ACC112 (cell line): ENCODE data around the gene CDRT4.

Experiments used
- H2AFZ ChIP-seq: fragments of 200-600 bp; sonication (generic); one replicate; pipeline ENCODE4 v1.6.0; 2017; ENCODE audit warnings: antibody characterized with exemption, low read length; ENCODE audit not compliant: unreplicated experiment
- H3K27ac ChIP-seq: fragments of 200-600 bp; sonication (generic); 2 replicates; pipeline ENCODE4 v1.5.1; 2014; ENCODE audit warnings: low read depth, mild to moderate bottlenecking, antibody characterized with exemption, low read length, moderate library complexity
- H3K27me3 ChIP-seq: fragments of 200-600 bp; sonication (generic); 2 replicates; pipeline ENCODE4 v1.6.1; 2014; ENCODE audit warnings: mild to moderate bottlenecking, antibody characterized with exemption, low read length, moderate library complexity, mixed read lengths; ENCODE audit not compliant: insufficient read depth
- H3K36me3 ChIP-seq: fragments of 200-600 bp; sonication (generic); 2 replicates; pipeline ENCODE4 v1.6.1; 2016; ENCODE audit warnings: mild to moderate bottlenecking, antibody characterized with exemption, low read length, moderate library complexity, mixed read lengths; ENCODE audit not compliant: insufficient read depth
- H3K4me1 ChIP-seq: fragments of 200-600 bp; sonication (generic); one replicate; pipeline ENCODE4 v1.6.1; 2016; ENCODE audit warnings: low read length, mixed read lengths; ENCODE audit not compliant: insufficient read depth, unreplicated experiment, control insufficient read depth
- H3K4me3 ChIP-seq: fragments of 200-600 bp; sonication (generic); 2 replicates; pipeline ENCODE4 v1.5.1; 2014; ENCODE audit warnings: mild to moderate bottlenecking, low read depth, low read length
- H3K79me2 ChIP-seq: fragments of 200-600 bp; sonication (generic); one replicate; pipeline ENCODE4 v1.6.0; 2016; ENCODE audit warnings: low read length; ENCODE audit not compliant: control insufficient read depth, unreplicated experiment, insufficient read depth

CDRT4 gene

DNA sequence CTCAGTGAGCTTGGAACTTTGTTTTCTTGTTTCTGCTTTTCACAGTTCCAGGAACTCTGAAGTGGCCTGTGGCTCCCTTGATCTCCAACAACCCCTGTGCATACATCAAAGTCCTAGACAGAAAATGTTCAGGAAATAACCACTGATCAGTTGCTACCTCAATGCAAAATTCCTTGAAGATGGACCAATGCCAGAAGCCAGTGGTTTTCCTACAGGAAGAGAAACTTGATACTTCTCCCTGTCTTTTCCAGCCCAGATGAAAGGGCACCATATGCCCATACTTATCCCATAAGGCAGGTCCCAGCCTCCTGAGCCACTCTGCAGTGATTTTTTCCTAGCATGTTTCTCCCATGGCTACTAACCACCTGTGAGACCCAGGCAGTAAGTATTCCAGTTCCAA lies 12.3 kb upstream of the CDRT4 start:
- Histone ChIP-seq H3K79me2 (no peaks in the 10 kb centered on the region), H3K36me3 (no peaks in the 10 kb centered on the region), H3K27ac (no peak overlapping the region), H3K27me3 (no peaks in the 10 kb centered on the region), H3K4me3 (no peak overlapping the region), H3K4me1 (peaks cover 24% of the 10 kb centered on the region), H2AFZ (no peak overlapping the region)

DNA sequence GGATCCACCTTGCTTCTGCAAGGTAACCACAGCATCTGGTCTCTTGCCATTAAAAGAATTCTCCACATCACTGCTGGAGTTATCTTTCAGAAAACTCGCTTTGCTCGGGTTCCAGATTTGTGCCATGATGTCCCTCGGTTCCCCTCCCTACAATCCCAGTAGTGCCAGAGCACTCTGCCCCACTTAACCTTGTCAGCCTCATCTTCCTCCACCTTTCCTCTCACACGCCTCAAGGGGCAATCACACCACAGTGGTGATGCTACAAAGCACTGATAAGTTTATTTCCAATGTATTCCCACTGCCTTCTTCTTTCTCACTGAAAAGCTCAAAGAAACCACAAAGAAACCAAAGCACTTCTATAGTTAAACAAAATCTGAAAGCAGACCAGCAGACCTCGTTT lies 11.4 kb upstream of the CDRT4 start:
- Histone ChIP-seq H3K4me1 (peaks cover 24% of the 10 kb centered on the region), H3K27ac (no peak overlapping the region), H3K4me3 (no peak overlapping the region), H3K79me2 (no peaks in the 10 kb centered on the region), H3K36me3 (peaks cover 6% of the 10 kb centered on the region; the same call in 1 of the 2 replicates), H3K27me3 (no peaks in the 10 kb centered on the region), H2AFZ (no peak overlapping the region)

DNA sequence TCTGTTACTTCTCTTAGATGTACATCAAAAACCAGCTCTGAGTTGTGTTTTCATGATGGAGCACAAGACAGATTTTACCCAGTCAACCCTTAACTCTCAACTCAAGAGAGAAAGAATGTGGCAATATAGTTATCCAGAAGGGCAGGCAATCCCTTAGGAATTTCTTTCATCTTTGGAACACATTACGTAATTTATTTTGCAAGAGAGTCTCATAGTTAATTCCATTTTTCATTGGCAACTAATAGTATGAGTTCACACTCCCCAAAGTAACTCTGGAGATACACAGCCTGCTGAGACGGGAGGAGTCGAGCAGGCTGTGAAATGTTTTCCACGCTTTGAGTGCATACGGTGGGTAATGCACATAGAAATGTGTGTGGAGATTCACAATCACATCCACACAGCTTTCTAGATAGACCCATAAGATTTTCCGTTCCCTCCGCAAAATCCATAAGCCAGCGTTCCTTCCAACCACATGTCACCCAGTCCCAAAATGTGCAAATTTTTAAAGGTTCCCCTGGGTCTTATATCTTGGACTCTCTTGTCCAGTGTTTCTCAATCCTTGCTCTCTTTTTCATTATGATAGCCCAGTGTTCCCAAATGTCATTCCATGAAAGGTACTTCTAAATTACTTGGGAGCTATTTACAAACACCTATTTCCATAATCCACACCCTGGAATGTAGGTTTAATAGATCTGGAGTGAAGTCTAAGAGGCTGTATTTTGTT lies 8.4 kb upstream of the CDRT4 start:
- Histone ChIP-seq H3K36me3 (peaks cover 9% of the 10 kb centered on the region), H2AFZ (no peak overlapping the region), H3K79me2 (no peaks in the 10 kb centered on the region), H3K4me1 (peaks cover 24% of the 10 kb centered on the region), H3K4me3 (no peak overlapping the region), H3K27ac (no peak overlapping the region), H3K27me3 (no peaks in the 10 kb centered on the region)

DNA sequence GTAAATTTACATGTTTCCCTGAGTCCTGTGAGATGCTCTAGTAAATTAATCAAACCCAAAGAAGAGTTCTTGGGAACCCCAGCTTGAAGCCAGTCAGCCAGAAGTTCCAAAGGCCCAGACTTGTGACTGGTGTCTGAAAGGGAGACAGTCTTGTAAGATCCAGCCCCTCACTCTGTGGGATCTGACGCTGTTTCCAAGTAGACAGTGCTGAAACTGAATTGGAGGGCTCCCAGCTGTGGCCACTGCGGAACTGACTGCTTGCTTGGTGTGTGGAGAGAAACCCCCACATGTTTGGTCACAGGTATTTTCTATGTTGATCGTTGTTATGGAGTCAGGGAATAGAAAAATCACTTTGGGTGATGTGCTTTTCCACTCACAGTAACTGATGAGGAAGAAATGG lies 5.5 kb upstream of the CDRT4 start:
- H3K79me2 ChIP-seq: no peaks in the 10 kb centered on the region
- no peak overlapping the region for H2AFZ ChIP-seq
- H3K27me3 ChIP-seq: no peaks in the 10 kb centered on the region
- no peak overlapping the region for H3K27ac ChIP-seq
- H3K4me3 ChIP-seq: no peak overlapping the region
- peaks cover 9% of the 10 kb centered on the region for H3K36me3 ChIP-seq
- peaks cover 11% of the 10 kb centered on the region for H3K4me1 ChIP-seq

DNA sequence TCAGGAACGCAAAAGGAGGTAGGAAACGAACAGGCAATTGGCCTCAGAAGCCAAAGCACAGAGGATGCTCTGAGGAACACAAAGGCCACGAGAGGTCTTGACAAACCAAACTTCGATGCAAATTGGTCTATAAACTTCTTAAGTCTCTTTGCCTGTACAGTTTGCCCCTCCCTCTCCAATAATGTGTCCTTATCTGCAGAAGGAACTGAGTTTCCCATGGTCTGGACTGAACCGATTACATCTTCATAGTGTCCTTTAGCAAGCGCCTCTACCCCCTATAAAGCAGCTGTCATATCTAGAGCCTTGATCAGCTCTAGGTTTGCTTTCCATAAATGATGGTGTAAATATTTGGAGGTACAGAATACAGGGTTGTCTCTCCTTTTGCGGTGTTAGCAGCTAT lies 3.1 kb upstream of the CDRT4 start:
- no peak overlapping the region for H3K4me3 ChIP-seq
- peaks cover 5% of the 10 kb centered on the region for H3K4me1 ChIP-seq
- no peak overlapping the region for H2AFZ ChIP-seq
- peaks cover 9% of the 10 kb centered on the region for H3K36me3 ChIP-seq
- no peaks in the 10 kb centered on the region for H3K27me3 ChIP-seq
- no peaks in the 10 kb centered on the region for H3K79me2 ChIP-seq
- no peak overlapping the region for H3K27ac ChIP-seq

DNA sequence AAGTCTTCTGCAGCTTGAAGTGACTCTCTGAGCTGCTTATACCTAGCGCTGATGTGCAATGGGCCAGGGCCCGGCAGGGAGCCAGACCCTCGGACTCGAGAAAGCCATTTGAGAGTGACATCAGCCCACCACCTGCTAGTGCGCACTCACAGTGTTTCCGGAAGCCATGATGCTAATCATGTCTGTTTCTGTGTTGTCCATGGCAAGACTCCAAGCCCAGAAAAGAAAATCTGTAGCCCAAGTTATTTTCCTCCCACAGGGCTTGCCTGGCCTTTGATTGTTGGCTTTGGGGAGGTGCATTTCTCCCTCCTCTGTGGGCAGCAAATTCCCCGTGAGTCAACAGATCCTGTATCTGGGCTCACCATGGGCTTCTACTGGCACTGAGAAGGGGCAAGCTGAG lies 1.8 kb upstream of the CDRT4 start:
- no peaks in the 10 kb centered on the region for H3K4me1 ChIP-seq
- H3K36me3 ChIP-seq: peaks cover 6% of the 10 kb centered on the region
- no peak overlapping the region for H3K27ac ChIP-seq
- no peaks in the 10 kb centered on the region for H3K79me2 ChIP-seq
- H3K27me3 ChIP-seq: no peaks in the 10 kb centered on the region
- H2AFZ ChIP-seq: no peak overlapping the region
- H3K4me3 ChIP-seq: no peak overlapping the region

DNA sequence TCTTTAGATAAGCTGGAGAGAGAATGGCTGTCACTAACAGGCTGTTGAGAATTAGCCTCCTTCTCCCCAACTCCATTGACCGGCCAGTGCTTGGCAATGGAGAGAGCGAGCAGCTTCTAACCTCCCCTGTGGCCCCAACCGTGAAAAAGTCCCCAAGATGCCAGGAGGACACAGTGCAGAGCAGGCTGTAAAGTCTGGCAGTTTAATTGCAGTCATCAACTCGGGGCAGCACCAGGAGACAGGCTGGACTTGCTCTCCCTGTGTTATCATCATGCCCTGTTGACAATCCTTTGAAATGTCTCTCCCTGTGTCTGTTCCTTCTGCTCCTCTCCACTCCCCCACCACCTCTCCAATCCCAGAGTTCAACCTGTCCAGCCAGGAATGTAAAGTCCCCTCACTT lies 705 bp upstream of the CDRT4 start:
- H3K36me3 ChIP-seq: peaks cover 2% of the 10 kb centered on the region; the same call in 1 of the 2 replicates
- H3K27ac ChIP-seq: no peak overlapping the region
- no peak overlapping the region for H2AFZ ChIP-seq
- no peak overlapping the region for H3K4me3 ChIP-seq
- no peaks in the 10 kb centered on the region for H3K79me2 ChIP-seq
- peaks cover 5% of the 10 kb centered on the region for H3K4me1 ChIP-seq
- no peaks in the 10 kb centered on the region for H3K27me3 ChIP-seq

DNA sequence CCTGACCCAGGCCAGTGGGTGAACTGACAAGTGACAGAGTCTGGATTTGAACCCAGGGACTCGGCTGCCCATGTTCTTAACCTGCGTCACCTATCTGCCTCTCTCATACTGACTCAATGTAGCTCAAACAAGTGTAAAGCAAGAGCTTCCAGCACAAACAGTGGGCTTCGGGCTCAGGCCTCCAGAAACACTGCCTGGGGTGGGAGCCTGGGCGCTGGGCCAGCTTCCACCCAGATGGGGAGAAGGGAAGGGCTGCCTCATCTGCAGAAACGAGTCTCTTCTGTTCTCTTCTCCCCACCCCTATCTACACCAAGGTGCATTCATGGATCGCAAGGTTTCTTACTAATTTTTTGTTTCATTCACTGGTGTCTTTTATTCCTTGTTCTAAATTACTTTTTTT lies 1.3 kb downstream of the CDRT4 start:
- peaks cover 7% of the 10 kb centered on the region for H3K4me1 ChIP-seq
- no peak overlapping the region for H3K27ac ChIP-seq

DNA sequence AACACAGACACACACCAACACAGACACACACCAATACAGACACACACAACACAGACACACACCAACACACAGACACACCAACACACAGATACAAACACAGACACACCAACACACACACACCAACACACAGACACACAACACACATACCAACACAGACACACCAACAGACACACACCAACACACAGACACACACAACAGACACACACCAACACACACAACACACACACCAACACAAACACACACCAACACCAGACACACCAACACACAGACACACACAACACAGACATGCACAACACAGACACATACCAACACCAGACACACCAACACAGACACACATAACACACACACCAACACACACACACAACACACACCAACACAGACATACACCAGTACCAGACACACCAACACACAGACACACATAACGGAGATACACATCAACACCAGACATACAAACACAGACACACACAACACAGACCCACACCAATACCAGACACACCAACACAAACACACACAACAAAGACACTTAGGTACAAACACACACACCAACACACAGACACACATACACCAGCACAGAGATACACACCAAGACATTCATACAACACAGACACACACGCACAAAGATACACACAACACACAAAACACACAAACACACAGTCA lies 2.2 kb downstream of the CDRT4 start:
- no peaks in the 10 kb centered on the region for H3K36me3 ChIP-seq
- no peaks in the 10 kb centered on the region for H3K27me3 ChIP-seq
- no peak overlapping the region for H3K27ac ChIP-seq
- H3K4me1 ChIP-seq: peaks cover 7% of the 10 kb centered on the region
- no peak overlapping the region for H2AFZ ChIP-seq
- no peaks in the 10 kb centered on the region for H3K79me2 ChIP-seq
- no peak overlapping the region for H3K4me3 ChIP-seq

More for the DNA sequence above, 1.3 kb downstream of the CDRT4 start:
- Histone ChIP-seq H3K79me2 (no peaks in the 10 kb centered on the region), H3K36me3 (no peaks in the 10 kb centered on the region), H3K4me3 (no peak overlapping the region), H2AFZ (no peak overlapping the region), H3K27me3 (no peaks in the 10 kb centered on the region)

DNA sequence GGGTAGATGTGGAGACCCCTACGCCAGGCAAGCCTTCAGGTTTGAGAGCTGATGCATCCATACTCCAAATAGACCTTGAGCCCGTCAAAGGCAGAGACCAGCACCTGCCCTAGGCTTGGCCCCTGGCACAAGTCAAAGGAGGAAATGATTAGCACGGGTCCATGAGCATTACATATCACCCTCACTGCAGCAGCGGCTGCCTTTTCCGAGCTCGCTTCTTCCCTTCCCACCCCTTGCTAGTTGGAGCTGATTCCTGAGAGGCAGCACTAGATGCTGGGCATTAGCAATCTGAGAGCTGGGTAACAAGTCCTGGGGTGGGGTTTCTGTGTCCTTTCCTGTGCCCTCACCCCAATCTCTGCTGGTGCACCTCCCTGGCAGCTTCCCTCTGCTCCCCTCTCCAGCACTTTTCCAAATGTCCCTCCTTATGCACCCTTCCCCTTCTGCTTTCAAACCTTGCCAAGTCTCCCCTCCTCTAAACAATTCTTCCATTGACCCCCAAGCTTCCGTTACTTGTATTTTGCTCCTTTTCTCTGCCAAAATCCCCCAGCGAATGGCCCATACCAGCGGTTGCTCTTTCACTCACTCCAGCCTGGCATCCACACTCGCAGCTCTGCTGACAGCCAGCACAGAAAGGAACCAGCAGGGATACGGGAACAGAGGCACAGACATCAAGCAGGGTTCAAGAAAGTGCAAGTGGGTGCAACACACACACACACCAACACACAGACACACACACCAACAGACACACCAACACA lies 3.0 kb downstream of the CDRT4 start:
- H3K79me2 ChIP-seq: no peaks in the 10 kb centered on the region
- H3K27me3 ChIP-seq: no peaks in the 10 kb centered on the region
- H3K4me1 ChIP-seq: peaks cover 7% of the 10 kb centered on the region
- H2AFZ ChIP-seq: no peak overlapping the region
- no peaks in the 10 kb centered on the region for H3K36me3 ChIP-seq
- H3K4me3 ChIP-seq: no peak overlapping the region
- H3K27ac ChIP-seq: no peak overlapping the region
